H1 (cell line): ENCODE data around the gene OR1I1. TPM values are rescaled to one million over a fixed set of nuclear protein-coding genes. Genes with fewer than 3 reads are reported as not detected.

Experiments used
- BRCA1 ChIP-seq: IDR thresholded peaks from 2 replicates; pipeline ENCODE4 v1.6.1; 2012; ENCODE audit warnings: low read depth, low read length, improper control_type of control experiment
- E2F6 ChIP-seq: IDR thresholded peaks from 2 replicates; pipeline ENCODE4 v1.6.1; 2012; ENCODE audit warnings: inconsistent platforms
- EZH2 ChIP-seq: fragments of 200-600 bp; sonication (generic); IDR thresholded peaks from 2 replicates; pipeline ENCODE4 v1.7.1; 2012; ENCODE audit warnings: low read depth, mild to moderate bottlenecking, moderate library complexity, low read length, inconsistent platforms; ENCODE audit not compliant: severe bottlenecking
- KDM5A ChIP-seq: fragments of 200-600 bp; IDR thresholded peaks from 2 replicates; pipeline ENCODE4 v1.7.1; 2012; ENCODE audit warnings: mild to moderate bottlenecking, low read length, inconsistent platforms, mixed read lengths
- NRF1 ChIP-seq: IDR thresholded peaks from 2 replicates; pipeline ENCODE4 v1.6.1; 2011; ENCODE audit warnings: mild to moderate bottlenecking, low read depth, low read length, improper control_type of control experiment
- SP1 ChIP-seq: IDR thresholded peaks from 2 replicates; pipeline ENCODE4 v1.6.1; 2011; ENCODE audit warnings: low read depth, low read length
- SRF ChIP-seq: IDR thresholded peaks from 2 replicates; pipeline ENCODE4 v1.6.1; 2011; ENCODE audit warnings: mild to moderate bottlenecking, low read depth, low read length, moderate library complexity
- TEAD4 ChIP-seq: IDR thresholded peaks from 2 replicates; pipeline ENCODE4 v1.6.1; 2012; ENCODE audit warnings: low read depth, low read length, inconsistent platforms, mixed read lengths
- polyA plus RNA-seq, 7 experiments: library from polyadenylated mRNA; depleted of rRNA in 3 of 7; stranded (reverse) in 5 of 7; unstranded in 2 of 7; fragments of >200 nt in 5 of 7; fragments of 200-250 nt in 2 of 7; gene quantifications; 1 replicate in 5 of 7; 2 replicates in 1 of 7; 4 replicates in 1 of 7; pipeline versions ENCODE4 v1.2.1 to v1.2.3, GENCODE V29; 2011 to 2013; ENCODE audit warnings: missing spikeins in 2 of 7, mixed read lengths in 2 of 7
- total RNA-seq: library from RNA; stranded (reverse); fragmentation: NEBNext Ultra II Directional; extraction: Animal tissue kit (Norgen Biotek cat#: 25700); gene quantifications from 2 replicates; pipeline ENCODE4 v1.2.1, GENCODE V29; 2021

Gene OR1I1
- total and polyA plus RNA-seq, 2 of the 8 experiments (the other 6 are each of a cell fraction or from before 2014, with no cell fraction given): not detected

- TF ChIP-seq SRF: no peak
- no peak for TF ChIP-seq TEAD4
- TF ChIP-seq EZH2: no peak
- no peak for TF ChIP-seq KDM5A
- TF ChIP-seq NRF1: no peak
- TF ChIP-seq BRCA1: no peak
- no peak for TF ChIP-seq E2F6
- TF ChIP-seq SP1: no peak
Observed at GRCh38 chr19:15047680-15048079, 34.3 kb upstream of the OR1I1 start (continued).
